Measurements from ENCODE around the gene PLIN4. TPM values are rescaled to one million over a fixed set of nuclear protein-coding genes. Genes with fewer than 3 reads are reported as not detected.

The PLIN4 gene
- total and polyA plus RNA-seq, 9 of the 15 experiments (the other 6 are each of a cell fraction or from before 2014, with no cell fraction given): 0.04 to 0.16 (median 0.07) TPM; not detected in 3

GRCh38 chr19:4516939-4517300 lies 1.4 kb downstream of the PLIN4 start:
- Histone ChIP-seq H3K4me3 (no peak overlapping the region), H3K9me1 (ENCODE audit: control insufficient read depth, insufficient read depth, low read length) (no peaks in the 10 kb centered on the region), H3K36me3 (ENCODE audit: control insufficient read depth, insufficient read depth, low read length) (no peaks in the 10 kb centered on the region), H3K4me2 (ENCODE audit: insufficient read depth, low read length) (no peak overlapping the region), H3K9me3 (replicated peaks; ENCODE audit: control insufficient read depth, insufficient read depth, low read depth, low read length) (no peaks in the 10 kb centered on the region), H3K27ac (ENCODE audit: extremely low read depth, low read depth, low read length) (no peak overlapping the region), H2AFZ (ENCODE audit: low read depth, low read length) (no peak overlapping the region), H3K79me2 (ENCODE audit: control insufficient read depth, insufficient read depth, low read length) (no peaks in the 10 kb centered on the region), H3K27me3 (ENCODE audit: control insufficient read depth in 2 of 2, insufficient read depth in 2 of 2, low read length in 2 of 2) (peaks cover 14 to 32% of the 10 kb centered on the region in 2 experiments; a peak in 4 of 5 replicates), H3K9ac (ENCODE audit: insufficient read depth in 1 of 2, low read depth in 2 of 2, low read length in 2 of 2) (no peak overlapping the region), H4K20me1 (replicated peaks; ENCODE audit: control insufficient read depth, insufficient read depth, low read length) (0 out of 2 replicates have a peak, but pooled peaks cover 3% of the 10 kb centered on the region), H3K4me1 (replicated peaks in 1 of 2; ENCODE audit: control insufficient read depth in 2 of 2, insufficient read depth in 2 of 2, low read length in 2 of 2) (peaks cover 0 to 29% of the 10 kb centered on the region in 2 experiments; a peak in 2 of 5 replicates)
- DNase-seq (ENCODE audit: extremely low read depth in 1 of 4, low spot score in 3 of 4) (no peak), FAIRE-seq (no peak), ATAC-seq (no peak)
- WGBS (ENCODE audit: insufficient coverage, low coverage, missing lambda C conversion rate): 9% methylated on average over 7 of the region's 8 CpGs
- no peak for TF ChIP-seq EWSR1 (IDR thresholded peaks at IDR 0.05; ENCODE audit: borderline replicate concordance, low read depth, partially characterized antibody)
- no peak for TF ChIP-seq PKNOX1 (IDR thresholded peaks at IDR 0.05)
- TF ChIP-seq CREB1 (IDR thresholded peaks at IDR 0.05): no peak
- TF ChIP-seq CREB1 (CRISPR knock-in tag; IDR thresholded peaks at IDR 0.05): no peak
- TF ChIP-seq HDAC3 (IDR thresholded peaks at IDR 0.05; ENCODE audit: borderline replicate concordance, partially characterized antibody): no peak
- no peak for TF ChIP-seq ZFX (CRISPR knock-in tag; IDR thresholded peaks at IDR 0.05)
- no peak for TF ChIP-seq ZNF644 (tag; IDR thresholded peaks at IDR 0.05; ENCODE audit: low read depth)
- TF ChIP-seq TRIM28 (IDR thresholded peaks at IDR 0.05): no peak
- no peak for TF ChIP-seq IRF9 (tag; IDR thresholded peaks at IDR 0.05)
- no peak for TF ChIP-seq PHF8 (IDR thresholded peaks at IDR 0.05; ENCODE audit: borderline replicate concordance, low read length)
- TF ChIP-seq HOXB6 (CRISPR knock-in tag; IDR thresholded peaks at IDR 0.05; ENCODE audit: borderline replicate concordance): no peak
- in situ Hi-C loops (cut with MboI): loop anchor here (5.0 kb wide), 1 partner anchor 245 kb away; no protein-coding TSS in a partner anchor
- CTCF ChIA-PET (ENCODE audit: low intra/inter-chr PET ratio): no interaction called here
- BruUV-seq (replicated peaks): no TSS peak
- POLR2A ChIA-PET: interaction anchor here (1.2 kb wide), 1 partner anchor 8 kb away, joined by 3 read pairs; no protein-coding TSS in a partner anchor
- intact Hi-C loops (cut with micrococcal nuclease): no loop called here

All from K562 (cell line).